ENCODE data around the gene POLE4.

DNA sequence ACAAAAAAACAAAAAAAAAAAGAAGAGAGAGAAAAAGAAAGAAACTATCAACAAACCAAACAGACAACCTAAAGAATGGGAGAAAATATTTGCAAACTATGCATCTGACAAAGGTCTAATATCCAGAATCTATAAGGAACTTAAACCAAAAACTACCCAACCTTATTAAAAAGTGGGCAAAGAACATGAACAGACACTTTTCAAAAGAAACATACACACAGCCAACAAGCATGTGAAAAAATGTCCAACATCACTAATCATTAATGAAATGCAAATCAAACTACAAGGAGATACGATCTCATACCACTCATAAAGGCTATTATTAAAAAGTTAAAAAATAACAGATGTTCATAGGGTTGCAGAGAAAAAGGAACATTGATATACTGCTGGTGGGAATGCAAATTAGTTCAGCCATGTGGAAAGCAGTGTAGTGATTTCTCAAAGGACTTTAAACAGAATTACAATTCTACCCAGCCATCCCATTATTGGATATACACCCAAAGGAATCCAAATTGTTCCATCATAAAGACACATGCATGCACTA is 7.2 kb upstream of the POLE4 start:
- TF ChIP-seq, protein P1, sequence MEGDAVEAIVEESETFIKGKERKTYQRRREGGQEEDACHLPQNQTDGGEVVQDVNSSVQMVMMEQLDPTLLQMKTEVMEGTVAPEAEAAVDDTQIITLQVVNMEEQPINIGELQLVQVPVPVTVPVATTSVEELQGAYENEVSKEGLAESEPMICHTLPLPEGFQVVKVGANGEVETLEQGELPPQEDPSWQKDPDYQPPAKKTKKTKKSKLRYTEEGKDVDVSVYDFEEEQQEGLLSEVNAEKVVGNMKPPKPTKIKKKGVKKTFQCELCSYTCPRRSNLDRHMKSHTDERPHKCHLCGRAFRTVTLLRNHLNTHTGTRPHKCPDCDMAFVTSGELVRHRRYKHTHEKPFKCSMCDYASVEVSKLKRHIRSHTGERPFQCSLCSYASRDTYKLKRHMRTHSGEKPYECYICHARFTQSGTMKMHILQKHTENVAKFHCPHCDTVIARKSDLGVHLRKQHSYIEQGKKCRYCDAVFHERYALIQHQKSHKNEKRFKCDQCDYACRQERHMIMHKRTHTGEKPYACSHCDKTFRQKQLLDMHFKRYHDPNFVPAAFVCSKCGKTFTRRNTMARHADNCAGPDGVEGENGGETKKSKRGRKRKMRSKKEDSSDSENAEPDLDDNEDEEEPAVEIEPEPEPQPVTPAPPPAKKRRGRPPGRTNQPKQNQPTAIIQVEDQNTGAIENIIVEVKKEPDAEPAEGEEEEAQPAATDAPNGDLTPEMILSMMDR (conservative IDR thresholded peaks at IDR 0.05 in 1 of 2, IDR thresholded peaks at IDR 0.05 in 1 of 2; ENCODE audit: extremely low read depth in 1 of 2, insufficient read depth in 1 of 2, low read depth in 1 of 2, low read length in 2 of 2): no peak
- TF ChIP-seq EZH2 (IDR thresholded peaks at IDR 0.05; ENCODE audit: borderline replicate concordance, low read length): no peak

All from mammary epithelial cell (primary cell).